ENCODE results near the gene AMY1B.
"Not testable (repeated sequence)": the region's sequence is repeated elsewhere in the genome, so short reads cannot be mapped to it uniquely, and the experiment has no call there.

AMY1B gene

DNA sequence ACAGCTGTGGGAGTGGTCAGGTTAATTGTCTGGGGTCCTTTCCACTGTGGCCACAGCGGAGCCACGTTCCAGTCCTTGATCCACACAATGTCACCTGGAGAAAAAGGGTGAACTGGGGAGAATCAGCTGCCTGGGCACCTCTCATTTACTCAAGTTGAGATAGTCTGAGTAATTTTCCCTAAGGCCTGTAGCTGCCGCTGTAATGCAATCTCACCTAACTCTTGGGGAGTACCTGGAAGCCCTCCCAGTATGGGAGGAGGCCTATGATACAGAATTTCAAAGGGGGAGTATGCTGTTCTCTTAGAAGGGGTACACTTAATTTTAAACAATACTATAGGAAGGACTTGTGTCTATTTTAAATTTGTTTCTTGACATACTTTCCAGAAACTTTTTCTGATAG, 45.7 kb downstream of the AMY1B start:
- H3K4me3 Mint-ChIP-seq, CTCF ChIA-PET, H3K9me3 Mint-ChIP-seq, H3K27ac Mint-ChIP-seq, H3K4me1 Mint-ChIP-seq, H3K36me3 Mint-ChIP-seq, DNase-seq, H3K27me3 Mint-ChIP-seq: not testable (repeated sequence)

DNA sequence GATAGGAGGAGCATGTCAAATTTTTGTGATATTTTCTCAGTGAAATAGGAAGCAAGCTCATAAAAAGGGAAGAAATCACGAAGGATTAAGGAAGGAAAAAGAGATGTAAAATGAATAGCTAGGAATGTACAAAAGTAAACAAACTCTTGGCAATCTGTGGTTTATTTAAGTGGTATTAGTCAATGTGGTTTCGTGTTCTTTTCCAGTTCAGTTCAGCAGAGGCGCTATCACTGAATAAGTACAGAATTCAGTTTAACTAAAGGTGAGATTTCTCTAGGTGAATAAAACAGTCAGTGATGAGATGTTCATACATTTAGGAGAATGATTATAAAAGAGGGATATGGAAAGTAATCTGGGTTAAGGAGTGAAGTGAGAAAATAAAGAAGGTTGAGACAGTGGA, 52.1 kb downstream of the AMY1B start:
- H3K4me3 Mint-ChIP-seq, H3K27ac Mint-ChIP-seq, H3K36me3 Mint-ChIP-seq, H3K9me3 Mint-ChIP-seq, CTCF ChIA-PET, DNase-seq, H3K4me1 Mint-ChIP-seq, H3K27me3 Mint-ChIP-seq: not testable (repeated sequence)

DNA sequence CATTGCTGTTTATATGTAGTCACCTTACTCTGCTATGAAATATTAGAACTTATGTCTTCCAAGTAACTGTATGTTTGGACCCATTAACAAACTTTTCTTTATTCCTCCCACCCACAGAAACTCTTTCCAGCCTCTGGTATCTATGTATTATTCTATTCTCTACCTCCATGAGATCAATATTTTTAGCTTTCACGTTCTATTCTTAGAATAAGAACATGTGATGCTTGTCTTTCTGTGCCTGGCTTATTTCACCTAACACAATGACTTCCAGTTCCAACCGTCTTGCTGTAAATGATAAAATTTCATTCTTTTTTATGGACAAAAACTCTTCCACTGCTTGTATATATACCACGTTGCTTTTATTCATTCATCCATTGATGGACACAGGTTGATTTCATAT, 54.8 kb downstream of the AMY1B start:
- H3K9me3 Mint-ChIP-seq, CTCF ChIA-PET, H3K27ac Mint-ChIP-seq, H3K27me3 Mint-ChIP-seq, H3K4me3 Mint-ChIP-seq, DNase-seq, H3K4me1 Mint-ChIP-seq, H3K36me3 Mint-ChIP-seq: not testable (repeated sequence)
